Occipital lobe (tissue), 2 donors: ENCODE results near the gene UNK. TPM values are rescaled to one million over a fixed set of nuclear protein-coding genes. Genes with fewer than 3 reads are reported as not detected.
"Not testable (repeated sequence)": the region's sequence is repeated elsewhere in the genome, so short reads cannot be mapped to it uniquely, and the experiment has no call there.

Experiments used
- DNase-seq: peaks from one replicate; lab custom pipeline; 2025; lab: John Stamatoyannopoulos, UW
- total RNA-seq: library from RNA; depleted of rRNA; stranded (reverse); fragments of >200 nt; gene quantifications from one replicate; pipeline ENCODE4 v1.2.3, GENCODE V29; 2014

The UNK gene
- total RNA-seq, 1 donor from 2014 or later, result 29.2 TPM

DNA sequence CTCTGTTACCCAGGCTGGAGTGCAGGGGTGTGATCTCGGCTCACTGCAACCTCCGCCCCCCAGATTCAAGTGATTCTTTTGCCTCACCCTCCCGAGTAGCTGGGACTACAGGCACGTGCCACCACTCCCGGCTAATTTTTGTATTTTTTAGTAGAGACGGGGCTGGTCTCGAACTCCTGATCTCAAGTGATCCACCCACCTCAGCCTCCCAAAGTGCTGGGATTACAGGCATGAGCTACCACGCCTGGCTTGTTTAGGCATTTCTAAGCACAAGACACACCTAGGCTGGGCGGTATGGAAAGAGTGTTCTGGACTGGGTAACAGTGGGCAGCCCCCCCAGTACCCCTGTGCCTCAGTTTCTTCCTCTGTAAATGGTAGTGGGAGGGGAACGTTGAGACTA, 85.6 kb downstream of the UNK start:
- DNase-seq, result not testable (repeated sequence)

DNA sequence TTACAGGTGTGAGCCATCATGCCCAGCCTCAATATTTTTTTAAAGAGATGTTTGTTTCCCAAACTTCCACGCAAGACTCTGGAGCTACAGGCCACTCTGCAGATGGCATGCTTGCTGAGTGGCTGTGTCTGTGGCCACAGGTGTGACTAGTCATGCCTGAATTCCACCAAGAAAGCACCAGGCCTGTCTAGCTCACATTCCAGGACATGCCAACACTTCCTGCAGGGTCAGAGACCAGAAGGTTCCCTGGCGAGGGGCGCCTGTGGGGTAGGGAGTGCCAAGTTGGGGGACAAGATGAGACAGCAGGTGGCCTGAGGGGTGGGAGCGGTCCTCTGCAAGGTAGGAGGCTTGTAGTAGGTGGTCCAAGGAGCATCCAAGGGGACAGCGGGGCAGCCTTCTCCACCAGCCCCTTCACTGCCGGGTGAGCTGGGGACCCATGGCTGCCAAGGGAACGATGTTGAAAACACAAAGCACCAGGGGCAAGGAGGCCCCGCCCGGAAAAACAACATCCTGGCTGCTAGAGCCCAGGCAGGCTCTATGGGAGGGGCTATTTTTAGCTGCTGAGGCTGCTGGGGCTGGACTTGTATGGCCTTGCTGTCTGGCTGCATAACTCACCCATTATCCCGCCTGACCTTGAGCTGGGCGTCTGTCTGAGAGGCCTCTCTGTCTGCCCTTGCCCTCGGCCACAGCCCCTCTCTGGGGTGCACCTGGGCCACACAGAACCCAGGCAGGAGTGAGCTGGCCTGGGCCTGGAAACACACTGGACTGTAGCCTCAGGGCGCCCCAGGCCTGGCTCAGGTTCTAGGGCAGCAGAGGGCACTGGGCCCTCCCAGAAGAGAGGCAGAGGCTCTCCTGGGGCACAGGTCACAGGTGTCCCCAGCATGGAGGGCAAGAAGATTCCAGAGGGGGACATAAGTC, 88.1 kb downstream of the UNK start:
- DNase-seq, result no peak

DNA sequence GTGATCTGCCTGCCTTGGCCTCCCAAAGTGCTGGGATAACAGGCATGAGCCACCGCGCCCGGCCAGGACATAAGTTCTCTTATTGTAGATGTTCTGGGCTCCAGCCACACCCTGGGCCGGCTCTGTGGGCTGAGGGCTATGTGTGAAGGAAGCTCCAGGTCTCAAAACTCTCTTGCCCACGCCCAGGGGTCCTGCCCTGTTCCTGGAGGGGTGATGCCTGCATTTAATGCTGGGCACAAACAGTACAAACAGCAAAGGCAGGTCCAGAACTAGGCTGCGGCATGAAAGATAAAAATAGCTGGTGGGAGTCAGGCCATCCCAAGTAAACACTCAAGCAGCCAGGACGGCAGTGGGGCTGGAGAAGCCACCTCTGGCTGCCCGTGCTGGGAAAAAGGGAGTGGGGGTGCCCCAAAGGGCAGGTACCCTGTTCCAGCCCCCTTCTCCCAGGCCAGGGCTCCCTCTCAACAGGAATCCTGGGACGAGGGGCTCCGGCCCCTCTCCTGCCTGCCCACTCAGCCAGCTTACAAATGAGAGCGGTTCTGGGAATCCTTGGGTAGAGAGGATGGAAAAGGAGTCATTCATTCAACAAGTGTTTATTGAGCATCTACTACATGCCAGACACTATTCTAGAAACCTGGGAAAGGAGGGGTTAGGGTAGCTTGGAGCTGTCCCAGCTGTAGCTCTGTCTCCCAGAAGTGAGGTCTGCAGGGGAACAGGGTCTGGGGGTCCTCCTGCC, 89.1 kb downstream of the UNK start:
- DNase-seq, result no peak

DNA sequence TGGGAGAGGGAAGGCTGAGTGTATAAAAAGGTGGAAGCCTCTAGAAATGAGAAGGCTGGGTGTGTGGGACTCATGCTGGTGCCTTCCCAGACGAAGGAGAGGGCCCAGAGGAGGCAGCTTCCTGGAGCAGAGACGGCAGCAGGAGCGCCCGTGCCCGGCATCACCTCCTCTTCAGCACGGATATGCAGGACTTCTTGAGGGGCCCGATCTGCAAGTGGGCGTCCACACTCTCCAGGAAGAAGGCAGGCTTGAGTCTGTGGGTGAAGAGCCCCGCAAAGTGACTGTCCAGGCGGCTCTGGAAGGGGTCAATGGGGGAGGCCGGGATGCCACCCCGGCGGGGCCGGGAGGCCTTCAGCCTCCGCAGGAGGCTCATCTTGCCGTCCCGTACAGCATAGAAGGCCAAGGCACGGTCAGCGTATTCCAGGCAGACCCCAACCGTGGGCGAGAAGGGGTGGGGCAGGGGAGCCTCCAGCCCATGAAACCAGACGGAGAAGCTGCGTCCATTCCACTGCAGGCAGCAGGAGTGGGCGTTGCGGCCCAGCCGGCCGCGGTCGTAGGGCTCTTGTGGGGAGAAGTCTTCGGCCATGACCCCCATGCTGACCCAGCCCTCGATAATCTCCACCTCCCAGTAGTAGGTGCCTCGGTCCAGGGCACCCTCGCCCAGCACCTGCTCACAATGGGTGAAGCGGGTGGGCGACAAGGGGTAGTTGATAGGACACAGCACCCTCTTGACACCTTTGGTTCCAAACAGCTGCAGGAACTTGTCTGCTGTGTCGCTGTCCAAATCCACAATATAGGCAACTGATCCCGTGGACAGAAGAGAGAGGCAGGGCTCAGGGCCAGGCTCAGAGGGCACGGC, 89.9 kb downstream of the UNK start:
- no peak for DNase-seq

Other genes starting within 250 kb of the UNK start
- 15.9 TPM for gene MYO15B, start 197.0 kb upstream of the UNK start, total RNA-seq
- 0.47 TPM for gene SMIM5, start 151.4 kb upstream of the UNK start, total RNA-seq
- gene RECQL5, start 117.7 kb upstream of the UNK start, total RNA-seq, result 9.8 TPM
- gene SAP30BP, start 117.5 kb upstream of the UNK start, total RNA-seq, result 34.0 TPM
- gene ITGB4, start 63.3 kb upstream of the UNK start, total RNA-seq, result 2.7 TPM
- gene GALK1, start 19.6 kb upstream of the UNK start, total RNA-seq, result 11.4 TPM
- 1.1 TPM for gene UNC13D, start 59.6 kb downstream of the UNK start, total RNA-seq
- 25.9 TPM for gene WBP2, start 70.5 kb downstream of the UNK start, total RNA-seq
- gene TRIM47, start 93.8 kb downstream of the UNK start, total RNA-seq, result 12.3 TPM
- gene TRIM65, start 112.1 kb downstream of the UNK start, total RNA-seq, result 11.9 TPM
- gene MRPL38, start 120.1 kb downstream of the UNK start, total RNA-seq, result 30.7 TPM
- gene FBF1, start 156.2 kb downstream of the UNK start, total RNA-seq, result 10.1 TPM
- gene ACOX1, start 194.4 kb downstream of the UNK start, total RNA-seq, result 94.1 TPM
- gene TEN1, start 194.4 kb downstream of the UNK start, total RNA-seq, result 7.3 TPM
- 0.78 TPM for gene CDK3, start 216.0 kb downstream of the UNK start, total RNA-seq
- not detected for gene EVPL, start 242.5 kb downstream of the UNK start, total RNA-seq